CD4-positive, alpha-beta T cell (primary cell): ENCODE measurements around the gene PLN. TPM values are rescaled to one million over a fixed set of nuclear protein-coding genes. Genes with fewer than 3 reads are reported as not detected.

Experiments used
- ATAC-seq: fragments of 200-7000 bp; cut with Tn5 transposase; one replicate; pipeline ENCODE4 v1.10.0; 2022; ENCODE audit warnings: mild to moderate bottlenecking; ENCODE audit not compliant: poor library complexity
- CTCF ChIA-PET: fragments of 350-600 bp; sonication (Branson Sonifier 250); formaldehyde crosslinking; loops from one replicate; lab custom pipeline; 2021; ENCODE audit warnings: antibody characterized with exemption, inconsistent platforms; lab: Charles Lee
- POLR2A ChIA-PET: fragments of 350-600 bp; sonication (Branson Sonifier 250); formaldehyde crosslinking; loops from one replicate; lab custom pipeline; 2021; ENCODE audit warnings: antibody characterized with exemption, inconsistent platforms; lab: Charles Lee
- DNase-seq, 14 experiments: peaks; one replicate each; pipeline ENCODE4 v3.0.0-alpha.2; 2013 to 2020; ENCODE audit warnings: mixed read lengths in 2 of 14
- H3K27ac ChIP-seq, 2 donors: one replicate each; pipeline versions ENCODE4 v1.5.1 to v1.7.0; 2013; ENCODE audit warnings: low read length in 2 of 2, low read depth in 1 of 2, mild to moderate bottlenecking in 1 of 2
- H3K27me3 ChIP-seq, 2 experiments: 1 replicate in 1 of 2; 2 replicates in 1 of 2; pipeline versions ENCODE4 v1.6.1 to v1.7.0; 2013; ENCODE audit warnings: low read length in 2 of 2, control low read depth in 1 of 2, mild to moderate bottlenecking in 1 of 2, moderate library complexity in 1 of 2; ENCODE audit not compliant: insufficient read depth in 2 of 2, control insufficient read depth in 1 of 2
- H3K36me3 ChIP-seq: one replicate; pipeline ENCODE4 v1.6.1; 2013; ENCODE audit warnings: low read length, control low read depth; ENCODE audit not compliant: insufficient read depth
- H3K4me1 ChIP-seq: one replicate; pipeline ENCODE4 v1.6.1; 2013; ENCODE audit warnings: low read length, control low read depth; ENCODE audit not compliant: insufficient read depth
- H3K4me3 ChIP-seq: one replicate; pipeline ENCODE4 v1.5.1; 2013; ENCODE audit warnings: mild to moderate bottlenecking, low read length, moderate library complexity
- H3K9me3 ChIP-seq, 2 experiments: 1 replicate in 1 of 2; 2 replicates in 1 of 2; pipeline versions ENCODE4 v1.6.1 to v1.7.0; 2013; ENCODE audit warnings: low read length in 2 of 2, mild to moderate bottlenecking in 2 of 2, control low read depth in 1 of 2, moderate library complexity in 1 of 2; ENCODE audit not compliant: control insufficient read depth in 1 of 2, insufficient read depth in 1 of 2
- H3K27ac Mint-ChIP-seq: one replicate; pipeline ENCODE4 v1.8.0; 2020; ENCODE audit warnings: mixed read lengths
- H3K27me3 Mint-ChIP-seq: one replicate; pipeline ENCODE4 v1.8.0; 2021; ENCODE audit warnings: mixed read lengths
- H3K36me3 Mint-ChIP-seq: one replicate; pipeline ENCODE4 v1.8.0; 2021; ENCODE audit warnings: low read depth, mixed read lengths
- H3K4me1 Mint-ChIP-seq: one replicate; pipeline ENCODE4 v1.8.0; 2021; ENCODE audit warnings: low read depth, mixed read lengths
- H3K4me3 Mint-ChIP-seq: one replicate; pipeline ENCODE4 v1.8.0; 2020; ENCODE audit warnings: mild to moderate bottlenecking, mixed read lengths
- H3K9me3 Mint-ChIP-seq: one replicate; pipeline ENCODE4 v1.8.0; 2020; ENCODE audit warnings: mixed read lengths
- intact Hi-C, 2 experiments: fragments of 100-400 bp; cut with DNase I in 1 of 2; cut with micrococcal nuclease in 1 of 2; formaldehyde crosslinking; loops; one replicate each; pipeline versions ENCODE4 v1.15.1 to v1.9.0; 2023 to 2025; cut with DNase I, micrococcal nuclease
- polyA plus RNA-seq, 2 donors: library from polyadenylated mRNA; unstranded; fragments of 120-200 nt; gene quantifications; one replicate each; pipeline ENCODE4 v1.2.1, GENCODE V29; 2013
- total RNA-seq, 174 experiments: library from RNA in 2 of 174; stranded (reverse) in 2 of 174; gene quantifications; one replicate each; pipeline ENCODE4 v1.2.3 and lab custom pipeline; 2021 to 2026
- TF ChIP-seq, protein P1 (sequence below): fragments of 200-600 bp; IDR thresholded peaks from one replicate; pipeline ENCODE4 v1.8.0; 2022; ENCODE audit warnings: antibody characterized with exemption, mild to moderate bottlenecking

PLN gene
- total RNA-seq = not detected
- polyA plus RNA-seq (2013, experiment 1 of 2) = 0.56 TPM
- 1.2 TPM for polyA plus RNA-seq (2013, experiment 2 of 2)
- total RNA-seq (lab: John Stamatoyannopoulos, UW) = 0 to 0.67 (median 0.07) reads per million in 172 experiments

DNA sequence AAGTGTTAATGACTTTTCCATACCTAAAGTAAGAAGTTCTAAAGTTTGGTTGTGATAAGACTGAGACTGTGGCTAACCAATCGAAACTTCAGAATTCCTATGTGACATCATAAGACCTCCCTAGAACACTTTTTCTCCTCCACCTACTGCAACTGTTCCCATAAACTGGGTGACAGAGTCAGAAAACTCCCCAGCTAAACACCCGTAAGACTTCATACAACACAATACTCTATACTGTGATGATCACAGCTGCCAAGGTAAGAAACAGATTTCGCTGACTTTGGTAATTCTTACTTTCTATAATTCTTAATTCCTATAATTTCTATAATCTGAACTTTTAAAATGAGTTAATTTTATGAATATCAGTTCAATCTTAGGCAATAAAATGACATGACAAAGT is at the start of gene PLN:
TSS of gene PLN (plus strand) at position 161 of the 400 bp plus-strand sequence. CDS start 10,626 bp downstream, outside the sequence.
- H3K4me1 ChIP-seq = no peaks in the 10 kb centered on the region
- Mint-ChIP-seq H3K36me3 (peaks cover 10% of the 10 kb centered on the region), H3K9me3 (no peaks in the 10 kb centered on the region), H3K4me3 (no peak within 1 kb of the TSS), H3K27ac (no peak within 1 kb of the TSS), H3K4me1 (peaks cover 71% of the 10 kb centered on the region), H3K27me3 (no peaks in the 10 kb centered on the region)
- ATAC-seq (no peak), DNase-seq (no peak)
- no peaks in the 10 kb centered on the region for H3K36me3 ChIP-seq
- no peaks in the 10 kb centered on the region for H3K27me3 ChIP-seq
- H3K9me3 ChIP-seq = no peaks in the 10 kb centered on the region
- ChIA-PET POLR2A (interaction anchor here (1.1 kb wide), 1 partner anchor 10 kb away, joined by 3 read pairs; no protein-coding TSS in a partner anchor), CTCF (interaction anchor here (2.6 kb wide), 1 partner anchor 17 kb away, joined by 9 read pairs; no protein-coding TSS in a partner anchor)
- H3K4me3 ChIP-seq = no peak within 1 kb of the TSS
- intact Hi-C loops = no loop called here
- TF ChIP-seq, protein P1, sequence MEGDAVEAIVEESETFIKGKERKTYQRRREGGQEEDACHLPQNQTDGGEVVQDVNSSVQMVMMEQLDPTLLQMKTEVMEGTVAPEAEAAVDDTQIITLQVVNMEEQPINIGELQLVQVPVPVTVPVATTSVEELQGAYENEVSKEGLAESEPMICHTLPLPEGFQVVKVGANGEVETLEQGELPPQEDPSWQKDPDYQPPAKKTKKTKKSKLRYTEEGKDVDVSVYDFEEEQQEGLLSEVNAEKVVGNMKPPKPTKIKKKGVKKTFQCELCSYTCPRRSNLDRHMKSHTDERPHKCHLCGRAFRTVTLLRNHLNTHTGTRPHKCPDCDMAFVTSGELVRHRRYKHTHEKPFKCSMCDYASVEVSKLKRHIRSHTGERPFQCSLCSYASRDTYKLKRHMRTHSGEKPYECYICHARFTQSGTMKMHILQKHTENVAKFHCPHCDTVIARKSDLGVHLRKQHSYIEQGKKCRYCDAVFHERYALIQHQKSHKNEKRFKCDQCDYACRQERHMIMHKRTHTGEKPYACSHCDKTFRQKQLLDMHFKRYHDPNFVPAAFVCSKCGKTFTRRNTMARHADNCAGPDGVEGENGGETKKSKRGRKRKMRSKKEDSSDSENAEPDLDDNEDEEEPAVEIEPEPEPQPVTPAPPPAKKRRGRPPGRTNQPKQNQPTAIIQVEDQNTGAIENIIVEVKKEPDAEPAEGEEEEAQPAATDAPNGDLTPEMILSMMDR = no peak
- no peak within 1 kb of the TSS for H3K27ac ChIP-seq

DNA sequence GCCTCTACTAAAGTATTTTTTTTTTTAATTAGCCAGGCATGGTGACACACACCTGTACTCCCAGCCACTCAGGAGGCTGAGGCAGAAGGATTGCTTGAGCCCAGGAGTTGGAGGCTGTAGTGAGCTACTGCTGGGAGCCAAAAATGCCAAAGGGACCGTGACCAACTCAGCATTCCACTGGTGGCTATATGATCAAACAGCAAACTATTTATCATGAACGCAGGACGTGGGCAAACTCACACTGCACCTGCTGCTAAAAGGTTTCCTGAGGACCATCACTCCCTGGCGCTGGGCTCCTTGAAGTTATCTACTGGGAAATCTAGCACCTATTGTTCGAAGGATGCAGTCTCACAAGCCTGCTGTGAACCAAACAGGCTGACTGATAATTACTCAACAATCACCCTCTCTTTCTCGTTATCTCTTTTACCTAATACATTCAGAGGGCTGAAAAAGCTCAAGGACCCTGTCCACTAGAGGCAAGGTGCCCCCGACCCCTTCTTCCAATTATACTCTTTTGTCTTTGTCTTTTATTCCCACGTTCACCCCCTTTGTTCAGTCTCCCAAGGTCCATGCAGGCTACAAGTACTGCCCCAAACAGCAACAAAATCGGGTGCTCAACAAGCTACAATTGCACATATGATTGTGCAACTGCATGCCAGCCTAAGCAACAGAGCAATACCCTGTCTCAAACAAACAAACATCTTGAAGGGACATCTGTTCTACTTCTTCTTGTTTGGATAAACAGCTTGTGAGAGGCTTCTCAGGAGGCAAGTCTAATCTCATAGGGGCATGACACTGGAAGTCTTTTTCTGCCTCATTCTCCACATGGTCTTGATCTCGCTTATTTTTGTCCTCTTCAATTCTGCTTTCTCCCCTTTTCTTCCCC is 47.7 kb upstream of the PLN start:
- Mint-ChIP-seq H3K27ac (peak overlapping the region; percentile 4), H3K4me1 (peaks cover 8% of the 10 kb centered on the region), H3K27me3 (no peaks in the 10 kb centered on the region), H3K4me3 (no peak overlapping the region), H3K36me3 (peaks cover 92% of the 10 kb centered on the region), H3K9me3 (no peaks in the 10 kb centered on the region)
- ChIA-PET POLR2A (no interaction called here), CTCF (no interaction called here)
- intact Hi-C loops = no loop called here
- DNase-seq = no peak
- no peak for ATAC-seq
- H3K4me3 ChIP-seq = no peak overlapping the region
- no peak overlapping the region for H3K27ac ChIP-seq
- no peaks in the 10 kb centered on the region for H3K27me3 ChIP-seq
- H3K9me3 ChIP-seq = peaks cover 0 to 7% of the 10 kb centered on the region in 2 experiments
- H3K4me1 ChIP-seq = no peaks in the 10 kb centered on the region
- H3K36me3 ChIP-seq = peaks cover 50% of the 10 kb centered on the region
- TF ChIP-seq, protein P1 = no peak

DNA sequence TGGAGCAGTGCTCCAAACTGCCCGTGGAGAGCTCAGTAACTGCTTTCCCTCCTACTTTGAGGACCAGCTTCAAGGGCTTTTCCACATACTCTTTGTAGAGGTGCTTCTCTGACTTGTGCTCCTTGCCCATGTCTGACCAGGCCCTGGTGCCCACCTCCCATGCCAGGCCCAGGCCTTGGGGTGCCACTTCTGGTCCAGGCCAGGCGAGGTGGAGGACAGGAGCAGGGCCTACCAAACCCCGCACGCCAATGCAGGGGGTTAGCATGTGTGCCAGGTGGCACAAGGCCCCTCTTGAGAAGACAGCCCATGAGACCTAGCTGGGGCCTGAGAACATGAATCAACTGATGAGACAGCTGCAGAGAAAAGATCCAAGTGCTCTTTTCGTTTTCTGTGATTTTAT is 47.0 kb upstream of the PLN start:
- ChIA-PET POLR2A (no interaction called here), CTCF (no interaction called here)
- Histone ChIP-seq H3K4me3 (no peak overlapping the region), H3K9me3 (peaks cover 0 to 7% of the 10 kb centered on the region in 2 experiments), H3K27ac (no peak overlapping the region), H3K36me3 (peaks cover 44% of the 10 kb centered on the region), H3K4me1 (no peaks in the 10 kb centered on the region), H3K27me3 (no peaks in the 10 kb centered on the region)
- TF ChIP-seq, protein P1 = no peak
- Mint-ChIP-seq H3K36me3 (peaks cover 92% of the 10 kb centered on the region), H3K4me1 (peaks cover 10% of the 10 kb centered on the region), H3K27ac (peak overlapping the region; percentile 4), H3K4me3 (no peak overlapping the region), H3K9me3 (no peaks in the 10 kb centered on the region), H3K27me3 (no peaks in the 10 kb centered on the region)
- ATAC-seq = no peak
- no peak for DNase-seq
- intact Hi-C loops = no loop called here
